Prostate gland (tissue), 2 donors: ENCODE data around the gene TMEM198.

Experiments used
- CTCF ChIP-seq, 4 experiments: fragments of 200-600 bp in 2 of 4; fragments of 450-650 bp in 2 of 4; sonication (generic) in 2 of 4; IDR thresholded peaks; 1 replicate in 3 of 4; 2 replicates in 1 of 4; pipeline ENCODE4 v1.5.1; 2016 to 2019; ENCODE audit warnings: antibody characterized with exemption in 4 of 4, mild to moderate bottlenecking in 2 of 4, moderate library complexity in 2 of 4
- POLR2A ChIP-seq: fragments of 450-650 bp; IDR thresholded peaks from one replicate; pipeline ENCODE4 v1.6.1; 2016; ENCODE audit warnings: antibody characterized with exemption, mild to moderate bottlenecking
- POLR2AphosphoS5 ChIP-seq: sonication (generic); formaldehyde crosslinking; IDR thresholded peaks from one replicate; pipeline ENCODE4 v1.6.1; 2017; ENCODE audit warnings: antibody characterized with exemption

- TF ChIP-seq POLR2AphosphoS5 (no peak), CTCF (IDR thresholded peaks at IDR 0.05) (no peak), POLR2A (no peak)
These were observed 37.5 kb downstream of the TMEM198 start for GRCh38 chr2:219581346-219581745.
